WTC11 (cell line): ENCODE results near the gene CREB3L4. TPM values are rescaled to one million over a fixed set of nuclear protein-coding genes. Genes with fewer than 3 reads are reported as not detected.

Source experiments
- ATAC-seq: fragments of 200-7000 bp; cut with Tn5 transposase; 2 replicates; pipeline ENCODE4 v1.10.0; 2021; ENCODE audit warnings: mild to moderate bottlenecking, moderate library complexity
- CTCF ChIA-PET: fragments of 300-600 bp; sonication (Branson Sonifier 250); formaldehyde crosslinking; loops from one replicate; lab custom pipeline; 2021; ENCODE audit warnings: antibody characterized with exemption; lab: Charles Lee
- POLR2A ChIA-PET: fragments of 350-600 bp; sonication (Branson Sonifier 250); formaldehyde crosslinking; loops from one replicate; lab custom pipeline; 2021; ENCODE audit warnings: antibody characterized with exemption; lab: Charles Lee
- DNase-seq: peaks from one replicate; pipeline ENCODE4 v3.0.0; 2021; ENCODE audit warnings: low spot score
- H3K27ac Mint-ChIP-seq: 2 replicates; pipeline ENCODE4 v1.8.0; 2021; ENCODE audit warnings: mixed read lengths
- H3K27me3 Mint-ChIP-seq: 2 replicates; pipeline ENCODE4 v1.8.0; 2021; ENCODE audit warnings: low read depth, mild to moderate bottlenecking, moderate library complexity, mixed read lengths
- H3K36me3 Mint-ChIP-seq: 2 replicates; pipeline ENCODE4 v1.8.0; 2021; ENCODE audit warnings: mixed read lengths
- H3K4me1 Mint-ChIP-seq: 2 replicates; pipeline ENCODE4 v1.8.0; 2022; ENCODE audit warnings: mixed read lengths
- H3K4me3 Mint-ChIP-seq: 2 replicates; pipeline ENCODE4 v1.8.0; 2021; ENCODE audit warnings: mild to moderate bottlenecking, moderate library complexity, mixed read lengths
- H3K9me3 Mint-ChIP-seq: 2 replicates; pipeline ENCODE4 v1.8.0; 2021; ENCODE audit warnings: mixed read lengths
- AFF4 ChIP-seq: sonication (generic); formaldehyde crosslinking; IDR thresholded peaks from 2 replicates; pipeline ENCODE4 v1.8.1; 2023; ENCODE audit warnings: mild to moderate bottlenecking, missing genetic modification reagents, borderline replicate concordance
- ATF1 ChIP-seq: sonication (generic); formaldehyde crosslinking; IDR thresholded peaks from 2 replicates; pipeline ENCODE4 v1.8.1; 2023; ENCODE audit warnings: mild to moderate bottlenecking, moderate library complexity, missing genetic modification reagents
- CREM ChIP-seq: sonication (generic); formaldehyde crosslinking; IDR thresholded peaks from 2 replicates; pipeline ENCODE4 v1.8.1; 2022; ENCODE audit warnings: mild to moderate bottlenecking, missing genetic modification reagents, moderate library complexity
- CTCF ChIP-seq: fragments of 200-600 bp; IDR thresholded peaks from 2 replicates; pipeline ENCODE4 v1.8.0; 2022; ENCODE audit warnings: antibody characterized with exemption
- E2F5 ChIP-seq: sonication (generic); formaldehyde crosslinking; IDR thresholded peaks from 2 replicates; pipeline ENCODE4 v1.8.1; 2022; ENCODE audit warnings: mild to moderate bottlenecking, moderate library complexity, missing genetic modification reagents
- ELF4 ChIP-seq: sonication (generic); formaldehyde crosslinking; IDR thresholded peaks from 2 replicates; pipeline ENCODE4 v1.8.1; 2022; ENCODE audit warnings: low read depth, mild to moderate bottlenecking, moderate library complexity, missing genetic modification reagents
- FOXP1 ChIP-seq: sonication (generic); formaldehyde crosslinking; IDR thresholded peaks from 2 replicates; pipeline ENCODE4 v1.8.0; 2022; ENCODE audit warnings: missing genetic modification reagents, mild to moderate bottlenecking, moderate library complexity, borderline replicate concordance
- NR1H2 ChIP-seq: sonication (generic); formaldehyde crosslinking; IDR thresholded peaks from 2 replicates; pipeline ENCODE4 v1.9.0; 2021; ENCODE audit warnings: mild to moderate bottlenecking, moderate library complexity, missing genetic modification reagents
- PRDM15 ChIP-seq: sonication (generic); formaldehyde crosslinking; IDR thresholded peaks from 2 replicates; pipeline ENCODE4 v1.8.0; 2022; ENCODE audit warnings: missing genetic modification reagents
- PRRX2 ChIP-seq: fragments of 250-450 bp; sonication (Bioruptor Pico); IDR thresholded peaks from 2 replicates; pipeline ENCODE4 v1.8.0; 2021; ENCODE audit warnings: mild to moderate bottlenecking
- SMAD3 ChIP-seq: sonication (generic); formaldehyde crosslinking; IDR thresholded peaks from 2 replicates; pipeline ENCODE4 v1.8.0; 2022; ENCODE audit warnings: missing genetic modification reagents, mild to moderate bottlenecking, borderline replicate concordance
- TEAD1 ChIP-seq: sonication (generic); formaldehyde crosslinking; IDR thresholded peaks from 2 replicates; pipeline ENCODE4 v1.8.0; 2022; ENCODE audit warnings: mild to moderate bottlenecking, missing genetic modification reagents
- ZNF121 ChIP-seq: sonication (generic); formaldehyde crosslinking; IDR thresholded peaks from 2 replicates; pipeline ENCODE4 v1.8.0; 2023; ENCODE audit warnings: missing genetic modification reagents
- ZNF219 ChIP-seq: sonication (generic); formaldehyde crosslinking; IDR thresholded peaks from 2 replicates; pipeline ENCODE4 v1.8.0; 2023; ENCODE audit warnings: missing genetic modification reagents, mild to moderate bottlenecking, borderline replicate concordance
- ZNF263 ChIP-seq: sonication (generic); formaldehyde crosslinking; IDR thresholded peaks from 2 replicates; pipeline ENCODE4 v1.8.1; 2022; ENCODE audit warnings: low read depth, mild to moderate bottlenecking, moderate library complexity, missing genetic modification reagents
- ZNF281 ChIP-seq: sonication (generic); formaldehyde crosslinking; IDR thresholded peaks from 2 replicates; pipeline ENCODE4 v1.8.0; 2023; ENCODE audit warnings: mild to moderate bottlenecking, missing genetic modification reagents
- ZNF396 ChIP-seq: fragments of 250-450 bp; sonication (Bioruptor Pico); IDR thresholded peaks from 2 replicates; pipeline ENCODE4 v1.8.0; 2021; ENCODE audit warnings: mild to moderate bottlenecking, moderate library complexity, borderline replicate concordance
- total RNA-seq: library from RNA; stranded (reverse); gene quantifications from 3 replicates; pipeline ENCODE4 v1.2.3, GENCODE V29; 2021

CREB3L4 gene
- total RNA-seq, 1 experiment from 2014 or later, result 33.1 TPM

GRCh38 chr1:153926405-153926804 lies 41.3 kb upstream of the CREB3L4 start (continued):
- no peak for TF ChIP-seq ZNF396

- Mint-ChIP-seq H3K4me1 (peaks cover 3% of the 10 kb centered on the region), H3K27ac (peak overlapping the region; percentile 46), H3K36me3 (peaks cover 9% of the 10 kb centered on the region), H3K4me3 (no peak overlapping the region), H3K9me3 (no peaks in the 10 kb centered on the region), H3K27me3 (no peaks in the 10 kb centered on the region)
- TF ChIP-seq ZNF281 (CRISPR knock-in tag) (no peak), SMAD3 (CRISPR knock-in tag) (no peak), CREM (CRISPR knock-in tag) (no peak), AFF4 (CRISPR knock-in tag) (no peak), FOXP1 (no peak), ZNF219 (CRISPR knock-in tag) (no peak), NR1H2 (CRISPR knock-in tag) (no peak), TEAD1 (no peak), ELF4 (CRISPR knock-in tag) (no peak), ZNF121 (CRISPR knock-in tag) (no peak), PRRX2 (CRISPR knock-in tag) (no peak), ATF1 (CRISPR knock-in tag) (no peak), PRDM15 (CRISPR knock-in tag) (no peak), ZNF263 (CRISPR knock-in tag) (no peak), E2F5 (CRISPR knock-in tag) (no peak), CTCF (no peak)
- ChIA-PET POLR2A (interaction anchor here (1.2 kb wide), 1 partner anchor 18 kb away, joined by 4 read pairs; no protein-coding TSS in a partner anchor), CTCF (interaction anchor here (1.6 kb wide), 1 partner anchor 107 kb away, joined by 3 read pairs; no protein-coding TSS in a partner anchor)
- ATAC-seq, result no peak
- DNase-seq, result no peak
These were observed 39.5 kb upstream of the CREB3L4 start for GRCh38 chr1:153928245-153928644.
